NCI-H82 treated with DMSO at 0.1 percent for 48 hours (cell line): Measurements from ENCODE around the gene STX1B.
A peak's percentile ranks its signal among the peaks of the same experiment; 100 is the strongest.

Experiments used
- DNase-seq: peaks from one replicate; lab custom pipeline; 2025; ENCODE audit not compliant: unreplicated experiment; lab: John Stamatoyannopoulos, UW

STX1B gene

GRCh38 chr16:30980023-30980371 is 30.4 kb downstream of the STX1B start:
- no peak for DNase-seq

- no peak for DNase-seq
Observed at GRCh38 chr16:30979170-30980022, 31.0 kb downstream of the STX1B start.

- no peak for DNase-seq
Observed at GRCh38 chr16:30977502-30977901, 32.9 kb downstream of the STX1B start.

GRCh38 chr16:30976486-30976885 is 34.0 kb downstream of the STX1B start:
- no peak for DNase-seq

GRCh38 chr16:30974348-30974747 is 36.1 kb downstream of the STX1B start:
- DNase-seq = no peak

GRCh38 chr16:30972872-30973271 is 37.6 kb downstream of the STX1B start:
- DNase-seq = no peak

GRCh38 chr16:30971298-30971697 is 39.1 kb downstream of the STX1B start:
- DNase-seq = no peak

- no peak for DNase-seq
Observed at GRCh38 chr16:30969246-30969842, 41.1 kb downstream of the STX1B start.

GRCh38 chr16:30967795-30968194 is 42.6 kb downstream of the STX1B start:
- DNase-seq = no peak

GRCh38 chr16:30966033-30966619 is 44.3 kb downstream of the STX1B start:
- DNase-seq = no peak

- no peak for DNase-seq
Observed at GRCh38 chr16:30965436-30965835, 45.0 kb downstream of the STX1B start.

- no peak for DNase-seq
Observed at GRCh38 chr16:30964574-30965226, 45.7 kb downstream of the STX1B start.

- DNase-seq = no peak
Observed at GRCh38 chr16:30963925-30964511, 46.4 kb downstream of the STX1B start.

- DNase-seq = no peak
Observed at GRCh38 chr16:30961384-30961783, 49.1 kb downstream of the STX1B start.

- DNase-seq = no peak
Observed at GRCh38 chr16:30958175-30959079, 52.0 kb downstream of the STX1B start.

- peak; percentile 54 for DNase-seq
Observed at GRCh38 chr16:30957456-30958174, 52.8 kb downstream of the STX1B start, which contains the start of gene SETD1A. TSS of gene SETD1A (plus strand) at chr16:30957754. CDS start at chr16:30958732, 978 bp downstream.

- DNase-seq = peak; percentile 27
Observed at GRCh38 chr16:30956601-30957455, 53.6 kb downstream of the STX1B start.

- no peak for DNase-seq
Observed at GRCh38 chr16:30954993-30955392, 55.4 kb downstream of the STX1B start.
